Neural cell (in vitro differentiated cells): ENCODE data around the gene GSG1L2. TPM values are rescaled to one million over a fixed set of nuclear protein-coding genes. Genes with fewer than 3 reads are reported as not detected.

Source experiments
- H2AFZ ChIP-seq: fragments of 200-600, 300-800 bp; sonication (generic), shearing (Covaris generic); 2 replicates; pipeline ENCODE4 v1.6.0; 2014; ENCODE audit warnings: low read depth, mild to moderate bottlenecking, antibody characterized with exemption, low read length, moderate library complexity
- H3F3A ChIP-seq: fragments of 200-600 bp; shearing (Covaris generic); 2 replicates; pipeline ENCODE4 v1.6.1; 2016; ENCODE audit warnings: mild to moderate bottlenecking, moderate library complexity, mixed read lengths, antibody characterized with exemption, low read length; ENCODE audit not compliant: insufficient read depth, poor library complexity, severe bottlenecking
- H3K27ac ChIP-seq: fragments of 200-600, 300-800 bp; sonication (generic), shearing (Covaris generic); 2 replicates; pipeline ENCODE4 v1.5.1; 2014; ENCODE audit warnings: mild to moderate bottlenecking, low read length, moderate library complexity
- H3K27me3 ChIP-seq: fragments of 300-800, 200-600 bp; sonication (generic), shearing (Covaris generic); 2 replicates; pipeline ENCODE4 v1.6.0; 2014; ENCODE audit warnings: mild to moderate bottlenecking, low read depth, low read length, moderate library complexity; ENCODE audit not compliant: insufficient read depth
- H3K36me3 ChIP-seq: fragments of 300-800, 200-600 bp; sonication (generic), shearing (Covaris generic); 2 replicates; pipeline ENCODE4 v1.5.1; 2014; ENCODE audit warnings: mild to moderate bottlenecking, antibody characterized with exemption, low read length, moderate library complexity; ENCODE audit not compliant: insufficient read depth
- H3K4me2 ChIP-seq: fragments of 300-800, 200-600 bp; sonication (generic), shearing (Covaris generic); 2 replicates; pipeline ENCODE4 v1.6.0; 2014; ENCODE audit warnings: mild to moderate bottlenecking, low read length
- H3K4me3 ChIP-seq: fragments of 300-800, 200-600 bp; sonication (generic), shearing (Covaris generic); 2 replicates; pipeline ENCODE4 v1.5.1; 2014; ENCODE audit warnings: mild to moderate bottlenecking, low read length, moderate library complexity
- H3K79me2 ChIP-seq: fragments of 200-600 bp; shearing (Covaris generic); replicated peaks from 2 replicates; pipeline ENCODE4 v1.6.0; 2014; ENCODE audit warnings: mild to moderate bottlenecking, low read length, moderate library complexity; ENCODE audit not compliant: insufficient read depth
- H3K9ac ChIP-seq: fragments of 300-800, 200-600 bp; sonication (generic), shearing (Covaris generic); 2 replicates; pipeline ENCODE4 v1.6.1; 2016; ENCODE audit warnings: mild to moderate bottlenecking, low read length, mixed read lengths
- H3K9me2 ChIP-seq: fragments of 200-600 bp; shearing (Covaris generic); 2 replicates; pipeline ENCODE4 v1.6.1; 2016; ENCODE audit warnings: mild to moderate bottlenecking, low read length, mixed read lengths; ENCODE audit not compliant: insufficient read depth
- H3K9me3 ChIP-seq: fragments of 200-600, 300-800 bp; sonication (generic), shearing (Covaris generic); 2 replicates; pipeline ENCODE4 v1.6.1; 2016; ENCODE audit warnings: mild to moderate bottlenecking, mixed run types, low read length, moderate library complexity, mixed read lengths
- H4K20me1 ChIP-seq: fragments of 200-600 bp; shearing (Covaris generic); 2 replicates; pipeline ENCODE4 v1.6.1; 2016; ENCODE audit warnings: mild to moderate bottlenecking, mixed run types; ENCODE audit not compliant: insufficient read depth
- EP300 ChIP-seq: fragments of 450-650 bp; conservative IDR thresholded peaks from 2 replicates; pipeline ENCODE4 v1.6.1; 2014; ENCODE audit warnings: antibody characterized with exemption, mild to moderate bottlenecking, moderate library complexity; ENCODE audit not compliant: poor library complexity, severe bottlenecking
- EZH2 ChIP-seq: fragments of 200-600, 300-800 bp; shearing (Covaris generic), sonication (generic); IDR thresholded peaks from 2 replicates; pipeline ENCODE4 v1.6.1; 2014; ENCODE audit warnings: antibody characterized with exemption, low read length, borderline replicate concordance, mild to moderate bottlenecking; ENCODE audit not compliant: insufficient read depth, poor library complexity, severe bottlenecking
- MXI1 ChIP-seq: fragments of 450-650 bp; conservative IDR thresholded peaks from 2 replicates; pipeline ENCODE4 v1.6.1; 2014; ENCODE audit warnings: antibody characterized with exemption, mild to moderate bottlenecking; ENCODE audit not compliant: poor library complexity, severe bottlenecking
- POLR2AphosphoS5 ChIP-seq: IDR thresholded peaks from 2 replicates; pipeline ENCODE4 v1.6.1; 2012
- RAD21 ChIP-seq: fragments of 450-650 bp; conservative IDR thresholded peaks from 2 replicates; pipeline ENCODE4 v1.6.1; 2014; ENCODE audit warnings: antibody characterized with exemption, mild to moderate bottlenecking, moderate library complexity
- SMC3 ChIP-seq: fragments of 450-650 bp; conservative IDR thresholded peaks from 2 replicates; pipeline ENCODE4 v1.6.1; 2014; ENCODE audit warnings: antibody characterized with exemption, mild to moderate bottlenecking, moderate library complexity; ENCODE audit not compliant: poor library complexity
- TAF1 ChIP-seq: IDR thresholded peaks from 2 replicates; pipeline ENCODE4 v1.6.1; 2012; ENCODE audit warnings: low read depth
- polyA plus RNA-seq: library from polyadenylated mRNA; depleted of rRNA; stranded (reverse); fragments of >200 nt; gene quantifications from 2 replicates; pipeline ENCODE4 v1.2.3, GENCODE V29; 2014
- TF ChIP-seq, protein P1 (sequence below): fragments of 450-650 bp; IDR thresholded peaks from 2 replicates; pipeline ENCODE4 v1.5.1; 2014; ENCODE audit warnings: antibody characterized with exemption, mild to moderate bottlenecking, moderate library complexity; ENCODE audit not compliant: poor library complexity, severe bottlenecking
- TF ChIP-seq, protein P2 (sequence below): IDR thresholded peaks from 2 replicates; pipeline ENCODE4 v1.6.1; 2012; ENCODE audit warnings: borderline replicate concordance

Gene GSG1L2
- polyA plus RNA-seq, 1 donor from 2014 or later, result not detected

DNA sequence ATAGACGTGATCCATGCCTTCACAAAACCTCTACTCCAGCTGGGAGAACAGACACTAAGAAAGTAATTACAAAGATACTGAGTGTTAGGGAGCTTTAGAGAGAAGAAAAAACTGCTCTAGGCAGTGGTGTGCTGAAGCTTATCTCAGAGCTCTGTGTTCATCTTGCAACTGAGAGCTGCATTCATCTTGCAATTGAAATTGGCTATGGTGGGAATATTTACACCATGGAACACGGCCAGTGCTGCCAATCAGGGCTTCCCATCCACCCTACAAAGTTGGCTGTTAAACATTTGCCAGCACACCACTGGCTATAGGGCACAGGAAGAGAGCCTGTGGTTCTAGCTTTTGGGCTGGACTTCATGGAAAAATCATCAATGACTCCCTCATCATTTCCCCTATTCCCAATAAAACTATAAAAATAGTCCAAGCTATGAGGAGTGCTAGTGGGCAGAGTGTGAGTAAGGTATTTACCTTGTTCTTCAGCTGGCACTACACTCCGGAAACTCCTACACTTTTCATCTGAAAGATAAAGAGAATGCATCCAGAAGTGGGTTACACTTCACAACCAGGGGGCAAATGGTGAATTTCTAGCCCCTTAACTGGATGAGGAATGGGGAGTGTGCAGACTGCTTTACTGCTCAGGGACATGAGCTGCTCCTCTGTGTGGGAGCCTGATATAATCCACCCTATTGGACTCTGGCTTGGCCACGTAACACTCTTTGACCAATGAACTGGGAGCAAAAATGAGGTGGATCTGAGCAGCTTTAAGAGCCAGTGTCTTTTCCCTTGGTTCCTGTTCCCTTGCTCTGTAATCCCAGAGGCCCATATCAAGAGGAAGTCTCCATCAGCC is 11.6 kb downstream of the GSG1L2 start:
- H3K9ac ChIP-seq, result no peak overlapping the region
- no peaks in the 10 kb centered on the region for H3F3A ChIP-seq
- no peak overlapping the region for H3K4me3 ChIP-seq
- H3K4me2 ChIP-seq, result no peak overlapping the region
- H4K20me1 ChIP-seq, result no peaks in the 10 kb centered on the region
- no peaks in the 10 kb centered on the region for H3K9me3 ChIP-seq
- no peak overlapping the region for H3K27ac ChIP-seq
- TF ChIP-seq EP300 (no peak), EZH2 (no peak), TAF1 (no peak), POLR2AphosphoS5 (no peak), MXI1 (no peak), SMC3 (no peak), RAD21 (no peak)
- TF ChIP-seq, protein P1, sequence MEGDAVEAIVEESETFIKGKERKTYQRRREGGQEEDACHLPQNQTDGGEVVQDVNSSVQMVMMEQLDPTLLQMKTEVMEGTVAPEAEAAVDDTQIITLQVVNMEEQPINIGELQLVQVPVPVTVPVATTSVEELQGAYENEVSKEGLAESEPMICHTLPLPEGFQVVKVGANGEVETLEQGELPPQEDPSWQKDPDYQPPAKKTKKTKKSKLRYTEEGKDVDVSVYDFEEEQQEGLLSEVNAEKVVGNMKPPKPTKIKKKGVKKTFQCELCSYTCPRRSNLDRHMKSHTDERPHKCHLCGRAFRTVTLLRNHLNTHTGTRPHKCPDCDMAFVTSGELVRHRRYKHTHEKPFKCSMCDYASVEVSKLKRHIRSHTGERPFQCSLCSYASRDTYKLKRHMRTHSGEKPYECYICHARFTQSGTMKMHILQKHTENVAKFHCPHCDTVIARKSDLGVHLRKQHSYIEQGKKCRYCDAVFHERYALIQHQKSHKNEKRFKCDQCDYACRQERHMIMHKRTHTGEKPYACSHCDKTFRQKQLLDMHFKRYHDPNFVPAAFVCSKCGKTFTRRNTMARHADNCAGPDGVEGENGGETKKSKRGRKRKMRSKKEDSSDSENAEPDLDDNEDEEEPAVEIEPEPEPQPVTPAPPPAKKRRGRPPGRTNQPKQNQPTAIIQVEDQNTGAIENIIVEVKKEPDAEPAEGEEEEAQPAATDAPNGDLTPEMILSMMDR, result no peak
- TF ChIP-seq, protein P2, sequence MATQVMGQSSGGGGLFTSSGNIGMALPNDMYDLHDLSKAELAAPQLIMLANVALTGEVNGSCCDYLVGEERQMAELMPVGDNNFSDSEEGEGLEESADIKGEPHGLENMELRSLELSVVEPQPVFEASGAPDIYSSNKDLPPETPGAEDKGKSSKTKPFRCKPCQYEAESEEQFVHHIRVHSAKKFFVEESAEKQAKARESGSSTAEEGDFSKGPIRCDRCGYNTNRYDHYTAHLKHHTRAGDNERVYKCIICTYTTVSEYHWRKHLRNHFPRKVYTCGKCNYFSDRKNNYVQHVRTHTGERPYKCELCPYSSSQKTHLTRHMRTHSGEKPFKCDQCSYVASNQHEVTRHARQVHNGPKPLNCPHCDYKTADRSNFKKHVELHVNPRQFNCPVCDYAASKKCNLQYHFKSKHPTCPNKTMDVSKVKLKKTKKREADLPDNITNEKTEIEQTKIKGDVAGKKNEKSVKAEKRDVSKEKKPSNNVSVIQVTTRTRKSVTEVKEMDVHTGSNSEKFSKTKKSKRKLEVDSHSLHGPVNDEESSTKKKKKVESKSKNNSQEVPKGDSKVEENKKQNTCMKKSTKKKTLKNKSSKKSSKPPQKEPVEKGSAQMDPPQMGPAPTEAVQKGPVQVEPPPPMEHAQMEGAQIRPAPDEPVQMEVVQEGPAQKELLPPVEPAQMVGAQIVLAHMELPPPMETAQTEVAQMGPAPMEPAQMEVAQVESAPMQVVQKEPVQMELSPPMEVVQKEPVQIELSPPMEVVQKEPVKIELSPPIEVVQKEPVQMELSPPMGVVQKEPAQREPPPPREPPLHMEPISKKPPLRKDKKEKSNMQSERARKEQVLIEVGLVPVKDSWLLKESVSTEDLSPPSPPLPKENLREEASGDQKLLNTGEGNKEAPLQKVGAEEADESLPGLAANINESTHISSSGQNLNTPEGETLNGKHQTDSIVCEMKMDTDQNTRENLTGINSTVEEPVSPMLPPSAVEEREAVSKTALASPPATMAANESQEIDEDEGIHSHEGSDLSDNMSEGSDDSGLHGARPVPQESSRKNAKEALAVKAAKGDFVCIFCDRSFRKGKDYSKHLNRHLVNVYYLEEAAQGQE, result no peak
- H2AFZ ChIP-seq, result no peak overlapping the region
- H3K79me2 ChIP-seq, result no peaks in the 10 kb centered on the region
- H3K27me3 ChIP-seq, result no peaks in the 10 kb centered on the region
- no peaks in the 10 kb centered on the region for H3K9me2 ChIP-seq
- H3K36me3 ChIP-seq, result no peaks in the 10 kb centered on the region

DNA sequence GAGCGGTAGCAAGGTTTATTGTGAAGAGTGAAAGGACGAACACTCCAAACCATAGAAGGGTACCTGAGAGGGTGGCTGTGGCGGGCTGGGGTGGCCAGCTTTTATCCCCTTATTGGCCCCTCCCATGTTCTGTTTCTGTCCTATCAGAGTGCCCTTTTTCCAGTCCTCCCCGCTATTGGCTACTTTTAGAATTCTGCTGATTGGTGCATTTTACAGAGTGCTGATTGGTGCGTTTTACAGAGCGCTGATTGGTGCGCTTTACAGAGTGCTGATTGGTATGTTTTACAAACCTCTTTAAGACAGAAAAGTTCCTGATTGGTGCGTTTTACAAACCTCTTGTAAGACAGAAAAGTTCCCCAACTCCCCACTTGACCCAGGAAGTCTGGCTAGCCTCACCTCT is 12.5 kb downstream of the GSG1L2 start:
- Histone ChIP-seq H2AFZ (no peak overlapping the region), H3K79me2 (no peaks in the 10 kb centered on the region), H3K4me2 (no peak overlapping the region), H3F3A (no peaks in the 10 kb centered on the region), H3K4me3 (no peak overlapping the region), H3K9ac (no peak overlapping the region), H4K20me1 (no peaks in the 10 kb centered on the region), H3K9me3 (no peaks in the 10 kb centered on the region), H3K36me3 (no peaks in the 10 kb centered on the region), H3K9me2 (no peaks in the 10 kb centered on the region), H3K27me3 (no peaks in the 10 kb centered on the region), H3K27ac (no peak overlapping the region)
- TF ChIP-seq POLR2AphosphoS5 (no peak), SMC3 (no peak), MXI1 (no peak), TAF1 (no peak), EZH2 (no peak), RAD21 (no peak), EP300 (no peak)
- TF ChIP-seq, protein P2, result no peak
- TF ChIP-seq, protein P1, result no peak
